Mucosa of stomach (tissue), 1 donor: ENCODE data around the gene GPR139.

Source experiments
- H3K27me3 ChIP-seq: one replicate; pipeline ENCODE4 v1.7.0; 2013; ENCODE audit warnings: mild to moderate bottlenecking, low read length; ENCODE audit not compliant: control insufficient read depth, insufficient read depth
- H3K36me3 ChIP-seq: one replicate; pipeline ENCODE4 v1.7.0; 2013; ENCODE audit warnings: low read length; ENCODE audit not compliant: control insufficient read depth, insufficient read depth
- H3K4me1 ChIP-seq: one replicate; pipeline ENCODE4 v1.7.0; 2013; ENCODE audit warnings: mild to moderate bottlenecking, low read length; ENCODE audit not compliant: control insufficient read depth, insufficient read depth
- H3K4me3 ChIP-seq: one replicate; pipeline ENCODE4 v1.7.0; 2013; ENCODE audit warnings: low read length
- H3K9ac ChIP-seq: one replicate; pipeline ENCODE4 v1.7.0; 2013; ENCODE audit warnings: mild to moderate bottlenecking, low read length, moderate library complexity
- H3K9me3 ChIP-seq: one replicate; pipeline ENCODE4 v1.7.0; 2013; ENCODE audit warnings: mild to moderate bottlenecking, low read length, moderate library complexity; ENCODE audit not compliant: control insufficient read depth
- donor health status: Pancreatic carcinoma.

Gene GPR139

DNA sequence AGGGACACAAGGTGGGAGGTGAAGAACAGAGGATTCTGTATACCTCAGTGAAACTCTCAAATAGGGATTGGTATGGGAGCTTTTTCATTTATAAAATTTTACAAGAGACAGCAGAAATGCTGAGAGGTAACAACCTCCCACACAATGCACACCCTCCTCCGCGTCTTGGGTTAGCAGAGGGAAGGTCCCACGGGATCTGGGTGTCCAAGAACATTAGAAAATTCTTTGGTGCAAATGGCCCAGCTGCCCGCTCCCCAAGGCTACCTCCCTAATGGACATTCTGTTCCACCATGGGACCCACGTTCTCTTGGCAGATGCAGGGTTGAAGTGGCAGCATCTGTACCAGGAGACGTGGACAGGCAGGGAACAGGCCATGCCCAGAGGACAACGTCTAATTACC lies 22.5 kb downstream of the GPR139 start:
- H3K4me3 ChIP-seq = no peak overlapping the region
- H3K36me3 ChIP-seq = no peaks in the 10 kb centered on the region
- H3K9ac ChIP-seq = no peak overlapping the region
- H3K27me3 ChIP-seq = no peaks in the 10 kb centered on the region
- H3K9me3 ChIP-seq = no peaks in the 10 kb centered on the region
- H3K4me1 ChIP-seq = no peaks in the 10 kb centered on the region

DNA sequence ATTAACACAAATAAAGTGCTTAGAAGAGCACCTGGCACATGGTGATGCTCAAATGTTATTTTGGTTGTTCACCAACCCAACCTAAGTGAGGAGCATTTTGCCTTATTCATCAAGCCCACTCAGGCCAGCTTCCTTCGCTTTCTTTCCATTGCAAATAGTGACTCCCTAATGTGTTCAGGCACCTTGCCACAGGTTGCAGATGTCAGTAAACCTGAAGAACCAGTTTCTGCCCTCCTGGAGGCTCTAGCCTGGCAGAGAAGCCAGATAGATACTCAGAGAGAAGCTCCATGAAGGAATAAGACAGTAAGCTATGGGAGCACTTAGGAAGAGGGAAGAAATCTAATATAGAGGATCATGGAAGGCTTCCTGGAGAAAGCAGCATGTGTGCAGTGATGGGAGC lies 23.9 kb downstream of the GPR139 start:
- no peaks in the 10 kb centered on the region for H3K9me3 ChIP-seq
- H3K4me1 ChIP-seq = no peaks in the 10 kb centered on the region
- no peaks in the 10 kb centered on the region for H3K27me3 ChIP-seq
- no peak overlapping the region for H3K9ac ChIP-seq
- no peak overlapping the region for H3K4me3 ChIP-seq
- H3K36me3 ChIP-seq = no peaks in the 10 kb centered on the region

DNA sequence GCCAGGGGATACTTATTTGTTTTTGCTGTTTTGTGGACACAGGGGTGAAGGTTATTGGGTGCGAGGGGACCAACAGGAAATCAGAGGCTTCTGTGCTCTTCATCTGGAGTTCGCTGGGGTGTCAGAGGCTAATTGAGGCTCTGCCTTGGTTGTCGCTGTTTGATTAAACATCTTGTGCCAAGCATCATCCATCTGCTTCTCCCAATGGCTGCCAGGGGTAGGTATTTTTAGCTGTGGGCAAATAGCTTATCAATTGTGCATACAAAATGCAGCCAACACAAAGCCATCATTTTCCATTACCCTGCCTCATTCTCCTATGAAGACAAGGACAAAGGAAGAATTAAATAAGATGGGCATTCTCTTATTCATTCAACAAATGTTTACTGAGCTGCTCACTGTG lies 27.8 kb downstream of the GPR139 start:
- H3K9ac ChIP-seq = no peak overlapping the region
- no peaks in the 10 kb centered on the region for H3K36me3 ChIP-seq
- H3K9me3 ChIP-seq = no peaks in the 10 kb centered on the region
- no peaks in the 10 kb centered on the region for H3K4me1 ChIP-seq
- H3K27me3 ChIP-seq = no peaks in the 10 kb centered on the region
- no peak overlapping the region for H3K4me3 ChIP-seq

GRCh38 chr16:20042848-20043247 lies 30.8 kb downstream of the GPR139 start:
- no peaks in the 10 kb centered on the region for H3K4me1 ChIP-seq
- H3K9ac ChIP-seq = no peak overlapping the region
- no peaks in the 10 kb centered on the region for H3K36me3 ChIP-seq
- no peak overlapping the region for H3K4me3 ChIP-seq
- H3K27me3 ChIP-seq = no peaks in the 10 kb centered on the region
- H3K9me3 ChIP-seq = no peaks in the 10 kb centered on the region

- Histone ChIP-seq H3K27me3 (no peaks in the 10 kb centered on the region), H3K36me3 (no peaks in the 10 kb centered on the region), H3K9me3 (no peaks in the 10 kb centered on the region), H3K4me3 (no peak overlapping the region), H3K4me1 (no peaks in the 10 kb centered on the region), H3K9ac (no peak overlapping the region)
Observed at GRCh38 chr16:20041924-20042596, 31.6 kb downstream of the GPR139 start.

- Histone ChIP-seq H3K27me3 (no peaks in the 10 kb centered on the region), H3K36me3 (no peaks in the 10 kb centered on the region), H3K4me3 (no peak overlapping the region), H3K4me1 (no peaks in the 10 kb centered on the region), H3K9me3 (no peaks in the 10 kb centered on the region), H3K9ac (no peak overlapping the region)
Observed at GRCh38 chr16:20040011-20040410, 33.7 kb downstream of the GPR139 start.

DNA sequence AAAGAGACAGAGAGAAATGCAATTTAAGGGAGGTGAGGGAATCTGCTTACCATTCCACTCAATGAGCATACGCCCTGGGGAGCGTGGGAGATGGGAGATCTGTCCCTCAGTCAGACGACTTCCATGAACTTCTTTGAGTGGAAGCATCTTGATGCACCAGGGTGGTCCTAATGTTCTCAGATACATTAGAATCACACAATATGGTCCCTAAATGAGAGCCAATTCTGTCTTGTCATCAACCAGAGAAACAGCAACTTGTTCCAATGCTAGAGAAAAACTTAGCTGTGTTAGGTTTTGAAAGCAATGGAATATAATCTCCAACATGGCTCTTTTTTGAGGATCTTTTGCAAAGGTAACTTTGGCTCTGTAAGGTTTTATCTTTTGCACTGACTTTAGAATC lies 44.1 kb downstream of the GPR139 start:
- H3K4me3 ChIP-seq = no peak overlapping the region
- no peaks in the 10 kb centered on the region for H3K36me3 ChIP-seq
- no peaks in the 10 kb centered on the region for H3K9me3 ChIP-seq
- H3K27me3 ChIP-seq = no peaks in the 10 kb centered on the region
- H3K4me1 ChIP-seq = no peaks in the 10 kb centered on the region
- no peak overlapping the region for H3K9ac ChIP-seq

DNA sequence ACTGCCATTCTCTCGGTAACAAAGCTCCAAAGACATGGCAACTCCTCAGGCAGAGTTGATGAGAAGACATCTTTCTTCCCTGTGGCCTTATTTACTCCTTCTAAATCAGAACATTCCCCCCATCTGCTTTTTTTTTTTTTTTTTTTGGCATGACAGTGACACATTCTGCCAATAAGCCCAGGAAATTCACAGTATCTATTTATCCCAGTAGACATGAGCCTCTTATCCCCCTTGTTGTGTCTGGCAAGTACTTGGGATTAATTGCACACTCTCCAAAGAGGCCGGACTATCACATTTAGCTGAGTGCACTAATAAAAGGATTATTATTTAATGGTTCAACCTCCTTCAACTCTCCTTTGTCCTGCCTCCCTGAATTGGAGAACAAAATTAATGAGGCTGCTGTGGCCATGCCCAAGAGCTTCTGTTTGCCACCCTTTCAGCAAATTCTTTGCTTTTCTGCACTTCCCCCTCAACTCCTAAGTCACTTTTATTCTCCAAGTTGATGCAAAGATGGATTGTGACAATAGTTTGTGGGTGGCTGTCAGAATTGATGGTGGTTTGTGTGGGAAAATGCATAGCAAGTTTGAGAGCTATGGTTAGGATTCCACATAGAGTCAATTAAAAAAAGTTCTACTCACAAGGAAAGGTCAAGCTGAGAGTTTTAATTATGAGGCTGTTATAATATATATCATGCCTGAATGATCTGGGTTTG lies 47.2 kb downstream of the GPR139 start:
- Histone ChIP-seq H3K9ac (no peak overlapping the region), H3K36me3 (no peaks in the 10 kb centered on the region), H3K9me3 (no peaks in the 10 kb centered on the region), H3K27me3 (no peaks in the 10 kb centered on the region), H3K4me1 (no peaks in the 10 kb centered on the region), H3K4me3 (no peak overlapping the region)

DNA sequence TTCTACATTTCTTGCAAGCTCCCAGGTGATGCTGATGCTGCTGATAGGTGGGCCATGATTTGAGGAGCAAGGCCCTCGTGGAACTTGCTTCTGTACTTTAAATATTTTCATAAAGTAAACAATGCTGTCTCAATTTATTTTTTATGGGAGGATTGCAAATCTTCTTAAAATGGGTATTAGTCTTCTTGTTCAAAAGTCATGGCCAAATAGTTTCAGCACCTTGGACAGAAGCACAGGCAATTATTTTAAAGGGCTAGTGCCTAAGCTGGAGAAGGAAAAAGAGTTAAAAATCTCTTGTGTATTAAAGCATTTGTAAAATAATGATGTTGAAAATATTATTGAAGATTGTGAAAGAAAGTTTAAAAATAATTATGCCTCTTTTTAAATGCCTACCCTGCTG lies 50.5 kb downstream of the GPR139 start:
- Histone ChIP-seq H3K4me1 (no peaks in the 10 kb centered on the region), H3K27me3 (no peaks in the 10 kb centered on the region), H3K36me3 (no peaks in the 10 kb centered on the region), H3K4me3 (no peak overlapping the region), H3K9me3 (no peaks in the 10 kb centered on the region), H3K9ac (no peak overlapping the region)

GRCh38 chr16:20020976-20021375 lies 52.7 kb downstream of the GPR139 start:
- Histone ChIP-seq H3K36me3 (no peaks in the 10 kb centered on the region), H3K4me1 (no peaks in the 10 kb centered on the region), H3K9me3 (no peaks in the 10 kb centered on the region), H3K27me3 (no peaks in the 10 kb centered on the region), H3K4me3 (no peak overlapping the region), H3K9ac (no peak overlapping the region)

- H3K9me3 ChIP-seq = no peaks in the 10 kb centered on the region
- no peak overlapping the region for H3K9ac ChIP-seq
- H3K27me3 ChIP-seq = no peaks in the 10 kb centered on the region
- no peak overlapping the region for H3K4me3 ChIP-seq
- no peaks in the 10 kb centered on the region for H3K4me1 ChIP-seq
- H3K36me3 ChIP-seq = no peaks in the 10 kb centered on the region
Observed at GRCh38 chr16:20020083-20020482, 53.6 kb downstream of the GPR139 start.

- Histone ChIP-seq H3K36me3 (no peaks in the 10 kb centered on the region), H3K9ac (no peak overlapping the region), H3K4me3 (no peak overlapping the region), H3K9me3 (no peaks in the 10 kb centered on the region), H3K4me1 (no peaks in the 10 kb centered on the region), H3K27me3 (no peaks in the 10 kb centered on the region)
Observed at GRCh38 chr16:20016234-20016633, 57.5 kb downstream of the GPR139 start.
